ENCODE data around the gene ADORA2A.

Gene ADORA2A

GRCh38 chr22:24427500-24428164, at the start of gene ADORA2A:
Gene ADORA2A (plus strand): TSS chr22:24427599. CDS start chr22:24433405, 5,806 bp downstream.
- DNase-seq (ENCODE audit: low read depth in 2 of 2), result peak; percentile 73 to 76

DNA sequence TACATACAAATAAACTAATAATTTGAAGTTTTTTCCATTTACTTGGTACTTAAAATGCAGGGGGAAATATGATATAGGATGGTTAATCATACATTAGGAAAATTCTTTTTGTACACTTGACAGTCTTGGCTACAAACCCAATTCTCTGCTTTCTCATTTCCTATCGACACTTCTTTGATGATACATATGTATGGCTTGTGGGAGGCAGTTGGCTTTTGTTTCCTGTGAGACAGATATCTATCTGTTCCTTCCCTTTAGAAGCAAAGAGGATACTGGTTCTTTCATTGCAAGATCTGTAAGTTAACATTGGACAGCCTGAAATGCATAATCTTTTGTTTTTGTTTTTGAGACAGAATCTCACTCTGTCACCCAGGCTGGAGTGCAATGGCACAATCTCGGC, 47.9 kb upstream of the ADORA2A start:
- no peak for DNase-seq (ENCODE audit: low read depth in 2 of 2)

GRCh38 chr22:24380220-24380904, 47.0 kb upstream of the ADORA2A start:
- DNase-seq (ENCODE audit: low read depth in 2 of 2), result no peak

- no peak for DNase-seq (ENCODE audit: low read depth in 2 of 2)
These were observed 46.5 kb upstream of the ADORA2A start for GRCh38 chr22:24380905-24381230.

- DNase-seq (ENCODE audit: low read depth in 2 of 2), result no peak
These were observed 44.3 kb upstream of the ADORA2A start for GRCh38 chr22:24383061-24383460.

- no peak for DNase-seq (ENCODE audit: low read depth in 2 of 2)
These were observed 43.3 kb upstream of the ADORA2A start for GRCh38 chr22:24384131-24384530.

DNA sequence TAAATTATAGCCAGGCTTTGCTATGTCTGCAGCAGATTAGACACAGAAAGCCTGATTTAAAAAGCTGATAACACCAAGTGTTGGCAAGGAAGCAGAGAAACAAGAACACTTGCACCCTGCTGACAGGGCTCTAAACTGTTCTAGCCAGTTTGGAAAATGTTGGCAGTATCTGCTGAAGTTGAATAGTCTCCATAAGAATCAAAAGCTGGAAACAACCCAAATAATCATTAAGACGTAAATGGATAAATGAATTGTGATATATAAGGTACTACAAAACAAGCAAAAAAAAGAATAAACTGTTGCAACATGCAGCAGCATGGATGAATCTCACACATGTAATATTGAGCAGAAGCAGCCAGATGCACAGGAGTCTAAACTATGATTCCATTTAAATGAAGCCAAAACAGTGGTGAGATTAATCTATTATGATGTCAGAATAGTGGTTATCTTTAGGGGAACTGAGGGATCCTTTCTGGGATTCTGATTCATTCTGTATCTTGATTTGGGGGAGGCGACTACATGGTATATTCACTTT, 40.4 kb upstream of the ADORA2A start:
- DNase-seq (ENCODE audit: low read depth in 2 of 2), result no peak

- DNase-seq (ENCODE audit: low read depth in 2 of 2), result no peak
These were observed 37.7 kb upstream of the ADORA2A start for GRCh38 chr22:24389680-24390079.

DNA sequence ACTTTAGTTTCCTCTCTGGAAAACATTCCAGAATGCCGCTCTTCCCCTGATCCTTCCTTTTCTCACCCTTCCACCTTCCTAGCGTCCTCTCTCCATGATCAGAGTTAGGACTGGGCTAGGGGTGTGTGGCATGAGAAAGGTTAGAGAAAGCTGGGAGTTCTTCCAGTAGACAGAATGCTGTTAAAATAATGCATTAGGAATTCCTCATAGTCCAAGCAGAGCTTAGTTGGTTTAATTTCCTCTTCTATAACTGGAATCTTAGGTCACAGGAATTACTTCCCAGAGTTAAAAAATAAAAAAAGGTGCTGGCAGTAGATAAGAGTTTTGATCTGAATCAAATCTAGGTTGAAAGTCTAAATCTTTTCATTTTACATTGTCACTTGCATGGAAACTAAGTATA, 37.2 kb upstream of the ADORA2A start:
- DNase-seq (ENCODE audit: low read depth in 2 of 2), result no peak

DNA sequence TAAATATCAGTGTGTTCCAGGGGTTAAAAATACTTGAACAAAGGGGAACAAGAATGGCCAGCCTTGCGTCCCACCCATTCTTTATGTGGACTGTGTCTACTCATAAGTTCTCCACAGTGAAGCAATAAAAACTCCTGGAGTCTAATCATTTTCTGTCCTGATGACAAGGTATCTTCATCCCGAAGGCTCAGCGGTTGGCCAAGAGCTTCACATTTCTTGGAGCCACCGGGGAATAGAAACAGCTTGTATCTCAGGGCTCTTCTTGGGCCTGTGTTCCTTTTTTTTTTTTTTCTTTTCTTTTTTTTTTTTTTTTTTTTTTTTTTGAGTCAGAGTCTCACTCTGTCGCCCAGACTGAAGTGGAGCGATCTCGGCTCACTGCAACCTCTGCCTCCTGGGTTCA, 36.8 kb upstream of the ADORA2A start:
- DNase-seq (ENCODE audit: low read depth in 2 of 2), result no peak

DNA sequence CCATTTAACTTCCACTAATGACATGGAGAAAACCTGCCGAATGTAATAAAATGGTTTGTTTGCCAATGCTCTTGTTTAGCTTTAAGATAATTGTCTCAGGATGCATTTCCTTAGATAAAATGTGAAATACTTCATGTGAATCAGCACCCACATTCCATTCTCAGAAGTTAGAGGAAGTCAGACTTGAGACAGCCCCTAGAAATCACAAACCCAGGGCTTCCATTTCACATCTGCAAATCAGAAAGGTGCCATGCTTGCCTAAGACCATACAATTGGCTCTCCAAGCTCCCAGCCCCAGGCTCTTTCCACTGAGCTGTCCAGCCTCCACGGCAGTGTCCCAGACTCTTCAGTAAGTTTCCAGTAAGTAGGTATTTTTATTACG, 35.6 kb upstream of the ADORA2A start:
- DNase-seq (ENCODE audit: low read depth in 2 of 2), result no peak

DNA sequence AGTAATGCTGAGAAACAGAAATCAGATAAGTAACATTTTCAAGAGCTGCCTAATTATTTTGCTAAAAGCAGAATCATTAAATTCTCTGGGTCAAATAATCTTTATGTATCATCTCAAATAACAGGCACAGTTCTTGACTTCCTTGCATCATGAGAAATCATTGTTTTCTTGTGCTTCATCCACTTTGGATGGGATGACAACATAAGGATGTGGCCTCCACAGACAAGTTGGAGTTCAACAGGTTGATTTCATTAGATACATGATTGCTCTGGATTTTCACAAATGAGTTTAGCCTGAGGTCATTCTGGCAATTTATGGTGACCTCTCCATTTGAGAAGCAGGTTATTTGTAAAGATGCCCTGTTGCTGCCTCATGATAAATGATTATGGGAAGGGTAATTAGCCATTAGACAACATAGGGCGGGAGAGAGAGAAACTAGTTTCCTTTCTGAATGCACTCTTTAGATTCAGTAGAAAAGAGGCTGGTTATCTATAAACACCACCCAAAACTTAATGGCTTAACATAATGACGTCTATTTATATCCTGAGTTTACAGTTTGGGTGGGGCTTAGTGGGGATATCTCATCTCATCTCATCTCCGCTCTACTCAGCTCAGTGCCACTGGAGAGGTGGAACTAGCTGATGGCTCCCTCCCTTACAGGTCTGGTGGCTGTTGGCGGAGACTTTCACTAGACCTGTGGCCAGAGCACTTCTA, 35.0 kb upstream of the ADORA2A start:
- DNase-seq (ENCODE audit: low read depth in 2 of 2), result no peak

DNA sequence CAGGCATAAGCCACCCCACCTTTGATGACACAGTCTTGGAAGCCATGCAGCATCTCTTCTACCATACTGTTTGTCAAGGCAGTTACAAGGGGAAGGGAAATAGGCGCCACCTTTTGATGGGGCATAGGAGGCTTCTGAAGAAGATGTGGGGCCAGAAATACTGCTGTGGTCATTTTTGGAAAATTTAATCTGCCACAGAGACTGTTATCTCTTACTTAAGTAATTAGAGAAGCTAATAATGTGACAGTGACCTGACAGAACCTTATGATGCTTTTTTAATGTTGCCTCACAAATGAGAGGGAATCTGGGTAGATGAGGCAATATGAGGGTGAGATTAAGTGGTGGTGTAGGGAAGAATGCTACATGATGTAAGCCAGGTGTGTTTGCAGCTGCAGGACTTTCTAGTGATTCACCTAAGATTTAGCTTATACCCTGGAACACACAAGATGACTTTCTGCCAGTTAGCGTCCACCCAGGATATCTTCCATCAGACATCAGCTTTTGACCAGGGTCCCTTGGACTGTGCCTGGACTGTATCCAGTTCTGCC, 34.3 kb upstream of the ADORA2A start:
- DNase-seq (ENCODE audit: low read depth in 2 of 2), result no peak

DNA sequence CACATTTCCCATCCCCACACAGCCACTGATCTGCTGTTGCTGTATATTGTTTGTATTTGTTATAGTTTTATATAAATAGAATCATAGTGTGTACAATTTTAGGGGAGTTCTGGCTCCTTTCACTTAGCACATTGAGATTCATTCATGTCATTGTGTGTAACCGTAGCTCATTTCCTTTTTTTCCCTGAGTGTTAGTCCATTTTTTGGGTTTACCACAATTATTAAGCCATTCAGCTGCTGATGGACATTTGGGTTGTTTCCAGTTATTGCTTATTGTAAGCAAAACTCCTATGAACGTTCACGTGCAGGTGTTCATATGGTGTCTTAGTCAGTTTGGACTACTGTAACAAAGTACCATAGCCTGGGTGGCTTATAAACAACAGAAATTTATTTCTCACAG, 33.6 kb upstream of the ADORA2A start:
- DNase-seq (ENCODE audit: low read depth in 2 of 2), result no peak

DNA sequence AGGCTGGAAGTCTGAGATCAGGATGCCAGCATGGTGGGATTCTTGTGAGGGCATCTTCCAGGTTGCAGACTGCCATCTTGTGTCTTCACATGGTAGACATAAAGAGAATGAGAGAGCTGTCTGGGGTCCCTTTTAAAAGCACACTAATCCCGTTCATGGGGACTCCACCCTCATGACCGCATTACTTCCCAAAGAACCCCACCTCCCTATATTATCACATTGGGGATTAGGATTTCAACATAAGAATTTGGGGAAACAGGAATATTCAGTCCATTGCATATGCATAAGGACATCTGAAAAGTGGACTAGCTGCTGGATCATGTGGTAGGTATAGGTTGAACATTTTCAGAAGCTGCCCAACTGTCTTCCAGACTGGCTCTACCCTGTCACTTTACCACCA, 33.1 kb upstream of the ADORA2A start:
- DNase-seq (ENCODE audit: low read depth in 2 of 2), result no peak

DNA sequence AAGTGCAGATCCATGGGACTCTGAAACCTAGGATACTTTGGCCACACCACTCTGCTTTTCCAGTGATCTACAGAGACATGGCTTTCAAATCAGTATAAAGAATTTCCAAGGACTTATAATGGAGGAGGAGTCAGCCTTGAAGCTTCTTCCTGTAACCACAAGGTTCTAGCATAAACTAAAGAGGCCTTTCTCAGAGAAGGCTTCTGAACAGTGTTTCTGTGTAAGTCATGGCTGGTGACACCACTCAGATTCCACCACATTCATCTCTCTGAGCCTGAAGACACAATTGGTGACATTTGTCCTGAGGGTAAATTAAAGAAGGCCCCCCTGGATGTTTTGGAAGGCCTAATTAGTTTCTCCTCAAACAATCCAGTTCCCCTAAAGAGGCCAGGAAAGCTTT, 29.0 kb upstream of the ADORA2A start:
- DNase-seq (ENCODE audit: low read depth in 2 of 2), result no peak

DNA sequence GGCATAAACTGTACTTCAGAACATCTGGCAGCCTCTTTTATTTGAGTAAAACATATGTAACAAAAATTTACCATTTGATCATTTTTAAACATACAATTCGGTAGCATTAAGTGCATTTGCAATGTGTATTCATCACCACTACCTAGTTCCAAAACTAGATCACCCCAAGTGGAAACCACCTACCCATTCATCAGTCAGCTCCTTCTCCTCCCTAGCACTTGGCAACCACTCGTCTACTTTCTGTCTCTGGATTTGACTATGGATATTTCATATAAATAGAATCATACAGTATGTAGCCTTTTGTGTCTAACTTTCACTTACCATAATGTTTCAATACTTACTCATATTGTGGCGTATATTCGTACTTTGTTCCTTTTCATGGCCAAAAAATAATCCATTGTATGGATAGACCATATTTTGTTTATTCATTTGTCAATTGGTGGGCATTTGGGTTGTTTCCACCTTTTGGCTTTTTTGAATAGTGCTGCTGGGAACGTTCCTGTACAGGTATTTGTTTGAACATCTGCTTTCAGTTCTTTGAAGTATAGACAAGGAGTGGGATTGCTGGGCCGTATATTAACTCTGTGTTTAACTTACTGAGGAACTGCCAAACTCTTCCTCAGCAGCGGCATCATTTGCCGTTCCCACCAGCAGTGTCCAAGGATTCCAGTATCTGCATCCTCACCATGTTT, 27.2 kb upstream of the ADORA2A start:
- DNase-seq (ENCODE audit: low read depth in 2 of 2), result no peak

DNA sequence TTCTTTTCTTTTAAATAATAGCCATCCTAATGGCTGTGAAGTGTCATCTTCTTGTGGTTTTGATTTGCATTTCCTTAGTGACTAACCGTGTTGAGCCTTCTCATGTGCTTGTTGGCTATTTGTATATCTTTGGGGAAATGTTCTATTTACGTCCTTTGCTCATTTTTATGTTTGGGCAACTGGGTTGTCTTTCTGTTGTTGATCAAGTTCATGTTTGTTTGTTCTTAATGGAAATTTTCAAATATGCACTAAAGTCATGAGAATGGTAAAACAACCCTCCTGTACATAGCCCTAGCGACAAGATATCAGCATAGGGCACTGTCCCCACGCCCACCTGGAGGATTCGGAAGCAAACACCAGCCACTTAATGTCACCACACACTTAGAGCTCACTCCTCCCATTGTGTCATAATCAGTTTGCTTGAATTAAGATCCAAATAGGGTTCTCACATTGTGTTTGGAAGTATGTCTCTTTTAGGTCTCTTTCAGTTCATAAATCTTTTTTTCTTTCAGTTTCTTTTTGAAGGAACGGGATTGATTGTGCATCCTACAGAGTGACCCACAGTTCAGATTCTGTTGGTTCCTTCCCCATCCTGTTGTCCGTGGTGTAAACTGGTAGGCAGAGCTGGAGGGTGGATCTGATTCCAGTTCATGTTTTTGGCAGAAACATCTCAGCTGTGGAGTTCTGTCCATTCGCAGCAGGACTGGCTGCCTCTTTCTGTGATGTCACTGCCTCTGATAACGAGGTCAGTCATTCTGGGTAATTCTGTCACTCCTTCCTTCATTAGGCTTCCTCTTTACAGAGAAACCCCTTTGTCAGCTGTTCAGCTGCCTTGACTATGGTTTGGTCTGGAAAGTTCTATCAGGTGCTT, 26.4 kb upstream of the ADORA2A start:
- DNase-seq (ENCODE audit: low read depth in 2 of 2), result no peak

DNA sequence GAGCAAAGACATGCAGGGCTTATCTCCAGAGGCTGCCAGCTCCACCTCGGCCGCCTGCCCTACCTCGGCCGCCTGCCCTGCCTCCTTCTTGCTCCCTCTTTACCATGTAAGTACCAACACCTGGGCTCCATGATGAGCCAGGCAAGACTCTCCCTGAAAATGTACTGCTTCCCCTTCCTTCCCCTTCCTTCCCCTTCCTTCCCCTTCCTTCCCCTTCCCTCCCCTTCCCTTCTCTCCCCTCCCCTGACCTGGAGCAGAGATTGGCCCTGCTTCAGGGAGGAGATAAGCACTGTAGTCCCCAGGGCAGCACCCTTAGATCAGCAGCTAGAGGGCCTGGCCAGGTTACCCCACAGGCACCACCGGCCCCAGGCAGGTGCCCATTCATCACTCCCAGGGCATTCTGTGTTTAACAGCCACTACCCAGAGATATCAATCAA, 25.4 kb upstream of the ADORA2A start:
- no peak for DNase-seq (ENCODE audit: low read depth in 2 of 2)

DNA sequence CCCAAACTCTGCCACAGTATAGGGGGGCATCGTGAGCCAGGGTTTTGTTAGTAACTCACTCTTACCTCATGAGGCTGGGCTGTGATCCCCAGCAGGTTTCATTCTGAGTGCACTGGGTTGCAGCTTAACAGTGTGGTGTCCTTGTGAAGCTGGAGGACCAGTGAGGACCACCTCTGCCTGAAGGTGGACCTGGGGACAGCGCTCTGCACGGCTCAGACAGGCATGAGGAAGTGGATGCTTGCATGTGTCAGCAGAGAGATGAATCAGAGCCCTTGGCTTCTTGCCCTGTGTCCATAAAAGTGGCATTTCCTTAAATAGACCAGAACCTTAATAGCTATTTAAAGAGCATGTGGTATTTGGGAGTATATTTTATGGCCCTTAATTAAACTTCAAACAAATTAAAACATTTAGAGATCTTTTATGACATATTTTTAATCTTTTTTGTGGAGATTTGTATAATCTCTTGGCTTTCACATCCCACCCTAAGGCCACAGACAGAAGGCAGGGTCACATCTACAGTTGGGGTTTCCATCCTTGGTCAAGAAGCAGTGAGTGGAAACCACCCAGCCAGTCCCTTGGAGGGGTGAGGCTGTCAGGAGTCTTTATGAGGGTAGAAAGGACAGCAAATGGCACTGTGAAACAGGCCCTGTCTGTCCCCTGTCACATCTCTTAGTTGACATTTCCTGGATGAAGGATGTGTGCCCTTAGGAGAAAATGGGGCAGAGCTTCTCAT, 24.8 kb upstream of the ADORA2A start:
- no peak for DNase-seq (ENCODE audit: low read depth in 2 of 2)

Data from stimulated activated CD8-positive, alpha-beta memory T cell treated with anti-CD3 and anti-CD28 coated beads, Interleukin-15, amount 100 ng/mL, for 48 hours (primary cell).